Astrocyte of the hippocampus (primary cell): Measurements from ENCODE around the gene FBXO33.

Experiments
- DNase-seq: peaks from one replicate; pipeline ENCODE4 v3.0.0; 2011; ENCODE audit warnings: low read depth, low spot score

Gene FBXO33

GRCh38 chr14:39431416-39432178, 636 bp downstream of the FBXO33 start:
- DNase-seq: peak; percentile 70

- DNase-seq: peak; percentile 39
These were observed 1.3 kb downstream of the FBXO33 start for GRCh38 chr14:39430762-39431415.

GRCh38 chr14:39428118-39428517, 4.1 kb downstream of the FBXO33 start:
- DNase-seq: no peak

GRCh38 chr14:39426605-39427004, 5.6 kb downstream of the FBXO33 start:
- peak; percentile 64 for DNase-seq

GRCh38 chr14:39425947-39426346, 6.3 kb downstream of the FBXO33 start:
- DNase-seq: no peak

- no peak for DNase-seq
These were observed 8.4 kb downstream of the FBXO33 start for GRCh38 chr14:39423793-39424192.

GRCh38 chr14:39422243-39422642, 10.0 kb downstream of the FBXO33 start:
- no peak for DNase-seq

GRCh38 chr14:39419272-39419671, 13.0 kb downstream of the FBXO33 start:
- DNase-seq: no peak

GRCh38 chr14:39417014-39417413, 15.2 kb downstream of the FBXO33 start:
- DNase-seq: no peak

- no peak for DNase-seq
These were observed 16.2 kb downstream of the FBXO33 start for GRCh38 chr14:39416072-39416471.

GRCh38 chr14:39406560-39406959, 25.7 kb downstream of the FBXO33 start:
- DNase-seq: no peak

- no peak for DNase-seq
These were observed 33.9 kb downstream of the FBXO33 start for GRCh38 chr14:39398382-39398781.

GRCh38 chr14:39396448-39396847, 35.8 kb downstream of the FBXO33 start:
- no peak for DNase-seq

- DNase-seq: peak; percentile 16
These were observed 36.5 kb downstream of the FBXO33 start for GRCh38 chr14:39395555-39396254.

- no peak for DNase-seq
These were observed 38.9 kb downstream of the FBXO33 start for GRCh38 chr14:39393289-39393688.

GRCh38 chr14:39384177-39384576, 48.1 kb downstream of the FBXO33 start:
- DNase-seq: no peak

- DNase-seq: no peak
These were observed 48.5 kb downstream of the FBXO33 start for GRCh38 chr14:39383741-39384140.

GRCh38 chr14:39383026-39383660, 49.1 kb downstream of the FBXO33 start:
- DNase-seq: no peak

- no peak for DNase-seq
These were observed 49.8 kb downstream of the FBXO33 start for GRCh38 chr14:39382463-39382862.

GRCh38 chr14:39381366-39381765, 50.9 kb downstream of the FBXO33 start:
- DNase-seq: no peak

- peak; percentile 45 for DNase-seq
These were observed 55.4 kb downstream of the FBXO33 start for GRCh38 chr14:39376667-39377403.
